Neuronal stem cell (in vitro differentiated cells): ENCODE data around the gene ZNF780A.

Experiments
- DNase-seq: peaks from one replicate; pipeline ENCODE4 v3.0.0-alpha.2; 2013; ENCODE audit warnings: low spot score
- H2AFZ ChIP-seq: one replicate; pipeline ENCODE4 v1.6.1; 2013; ENCODE audit warnings: mild to moderate bottlenecking, low read length, inconsistent platforms
- H2AK5ac ChIP-seq: 2 replicates; pipeline ENCODE4 v1.6.1; 2013; ENCODE audit warnings: low read depth, mild to moderate bottlenecking, inconsistent platforms, low read length, moderate library complexity, mixed read lengths
- H2BK120ac ChIP-seq: 2 replicates; pipeline ENCODE4 v1.6.1; 2013; ENCODE audit warnings: low read depth, mild to moderate bottlenecking, inconsistent platforms, low read length, moderate library complexity, mixed read lengths
- H2BK12ac ChIP-seq: one replicate; pipeline ENCODE4 v1.6.1; 2013; ENCODE audit warnings: low read length, inconsistent platforms
- H2BK15ac ChIP-seq: 2 replicates; pipeline ENCODE4 v1.6.1; 2013; ENCODE audit warnings: mild to moderate bottlenecking, low read length, inconsistent platforms, mixed read lengths
- H2BK5ac ChIP-seq: one replicate; pipeline ENCODE4 v1.6.1; 2013; ENCODE audit warnings: inconsistent platforms, mild to moderate bottlenecking, low read length, moderate library complexity
- H3K14ac ChIP-seq: one replicate; pipeline ENCODE4 v1.6.1; 2013; ENCODE audit warnings: low read length, inconsistent platforms
- H3K18ac ChIP-seq: 2 replicates; pipeline ENCODE4 v1.6.1; 2013; ENCODE audit warnings: low read length, inconsistent platforms
- H3K23ac ChIP-seq: 2 replicates; pipeline ENCODE4 v1.6.1; 2013; ENCODE audit warnings: low read depth, mild to moderate bottlenecking, mixed read lengths, low read length, inconsistent platforms; ENCODE audit not compliant: poor library complexity
- H3K27ac ChIP-seq: replicated peaks from 3 replicates; pipeline ENCODE4 v1.5.1; 2013; ENCODE audit warnings: low read length, inconsistent platforms
- H3K27me3 ChIP-seq, 3 experiments: 2 replicates each; pipeline ENCODE4 v1.6.1; 2013; ENCODE audit warnings: low read length in 3 of 3, mild to moderate bottlenecking in 2 of 3, inconsistent platforms in 1 of 3, low read depth in 1 of 3, mixed read lengths in 1 of 3, moderate library complexity in 1 of 3; ENCODE audit not compliant: control insufficient read depth in 3 of 3, insufficient read depth in 3 of 3
- H3K36me3 ChIP-seq, 2 donors: replicated peaks in 1 of 2; 2 replicates each; pipeline ENCODE4 v1.6.1; 2013; ENCODE audit warnings: low read length in 2 of 2; ENCODE audit not compliant: control insufficient read depth in 2 of 2, insufficient read depth in 2 of 2
- H3K4ac ChIP-seq: 2 replicates; pipeline ENCODE4 v1.6.1; 2013; ENCODE audit warnings: inconsistent platforms, mild to moderate bottlenecking, low read length, moderate library complexity
- H3K4me1 ChIP-seq, 2 donors: 1 replicate in 1 of 2; 2 replicates in 1 of 2; pipeline ENCODE4 v1.6.1; 2013; ENCODE audit warnings: low read length in 2 of 2, low read depth in 1 of 2; ENCODE audit not compliant: control insufficient read depth in 2 of 2, insufficient read depth in 1 of 2
- H3K4me2 ChIP-seq: one replicate; pipeline ENCODE4 v1.6.1; 2013; ENCODE audit warnings: mild to moderate bottlenecking, low read length, inconsistent platforms; ENCODE audit not compliant: insufficient read depth, poor library complexity, severe bottlenecking
- H3K4me3 ChIP-seq, 2 donors: 2 replicates each; pipeline ENCODE4 v1.5.1; 2013; ENCODE audit warnings: low read length in 2 of 2, mild to moderate bottlenecking in 2 of 2, inconsistent platforms in 1 of 2, moderate library complexity in 1 of 2
- H3K79me1 ChIP-seq: one replicate; pipeline ENCODE4 v1.6.1; 2013; ENCODE audit warnings: low read depth, mild to moderate bottlenecking, inconsistent platforms, low read length, moderate library complexity
- H3K9ac ChIP-seq: one replicate; pipeline ENCODE4 v1.6.1; 2013; ENCODE audit warnings: mild to moderate bottlenecking, low read depth, low read length, inconsistent platforms; ENCODE audit not compliant: poor library complexity
- H3K9me3 ChIP-seq, 2 donors: replicated peaks in 1 of 2; 2 replicates each; pipeline versions ENCODE3 to v1.6.1; 2013; ENCODE audit warnings: low read length in 2 of 2, mild to moderate bottlenecking in 2 of 2, inconsistent platforms in 1 of 2, low read depth in 1 of 2, mixed read lengths in 1 of 2, moderate library complexity in 1 of 2; ENCODE audit not compliant: control insufficient read depth in 2 of 2, insufficient read depth in 1 of 2
- H4K8ac ChIP-seq: one replicate; pipeline ENCODE4 v1.6.1; 2013; ENCODE audit warnings: low read depth, mild to moderate bottlenecking, inconsistent platforms, low read length, moderate library complexity
- H4K91ac ChIP-seq: one replicate; pipeline ENCODE4 v1.6.1; 2013; ENCODE audit warnings: low read length, low read depth, mild to moderate bottlenecking, inconsistent platforms; ENCODE audit not compliant: poor library complexity
- WGBS, 2 donors: extraction: QIAGEN DNeasy Blood & Tissue Kit; methylation state at CpG; one replicate each; pipeline ENCODE4 v1.1.7; 2013; ENCODE audit warnings: missing lambda C conversion rate in 2 of 2, mixed read lengths in 1 of 2; ENCODE audit not compliant: insufficient read length in 2 of 2, insufficient replicate concordance in 1 of 2; ENCODE audit errors: extremely low coverage in 2 of 2; 5-methylcytosine and 5-hydroxymethylcytosine counted together

ZNF780A gene

DNA sequence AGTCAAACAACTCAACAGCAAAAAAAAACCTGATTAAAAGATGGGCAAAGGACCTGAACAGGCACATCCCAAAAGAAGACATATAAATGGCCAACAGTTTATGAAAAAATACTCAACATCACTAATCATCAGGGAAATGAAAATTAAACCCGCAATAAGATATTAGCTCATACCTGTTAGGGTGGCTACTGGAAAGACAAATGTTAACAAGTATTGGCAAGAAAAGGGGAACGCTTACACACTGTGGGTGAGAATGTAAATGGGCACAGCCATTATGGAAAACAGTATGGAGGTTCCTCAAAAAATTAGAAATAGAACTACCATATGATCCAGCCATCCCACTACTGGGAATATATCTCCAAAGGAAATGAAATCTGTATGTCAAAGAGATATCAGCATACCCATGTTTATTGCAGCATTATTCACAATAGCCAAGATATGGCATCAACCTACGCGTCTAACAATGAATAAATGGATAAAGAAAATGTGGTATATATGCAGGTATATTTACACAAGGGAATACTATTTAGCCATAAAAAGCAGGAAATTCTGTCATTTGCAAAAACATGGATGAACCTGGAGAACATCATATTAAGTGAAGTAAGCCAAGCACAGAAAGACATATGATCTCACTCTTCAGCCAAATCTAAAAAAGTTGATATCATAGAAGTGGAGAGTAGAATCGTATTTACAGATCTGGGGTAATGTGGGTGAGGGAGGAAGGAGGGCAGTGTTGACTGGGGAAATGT is 2.3 kb downstream of the ZNF780A start:
- H2BK120ac ChIP-seq = no peak overlapping the region
- DNase-seq = no peak
- peaks cover 0 to 8% of the 10 kb centered on the region in 2 donors for H3K9me3 ChIP-seq
- no peak overlapping the region for H2BK15ac ChIP-seq
- H4K91ac ChIP-seq = no peak overlapping the region
- H2BK12ac ChIP-seq = no peak overlapping the region
- no peak overlapping the region for H2AFZ ChIP-seq
- no peak overlapping the region for H3K4ac ChIP-seq
- H3K18ac ChIP-seq = no peak overlapping the region
- no peak overlapping the region for H2AK5ac ChIP-seq
- peaks cover 3 to 4% of the 10 kb centered on the region in 2 donors for H3K4me1 ChIP-seq
- H3K36me3 ChIP-seq = peaks cover 2 to 14% of the 10 kb centered on the region in 2 donors
- no peak overlapping the region for H3K9ac ChIP-seq
- H3K27ac ChIP-seq = no peak overlapping the region
- no peak overlapping the region for H3K14ac ChIP-seq
- no peaks in the 10 kb centered on the region for H3K27me3 ChIP-seq
- no peaks in the 10 kb centered on the region for H3K79me1 ChIP-seq
- no peak overlapping the region for H4K8ac ChIP-seq
- H3K4me3 ChIP-seq = no peak overlapping the region
- no peak overlapping the region for H3K23ac ChIP-seq
- WGBS, 2 donors = no CpG with 5 or more reads among the region's 5 CpGs
- H3K4me2 ChIP-seq = no peak overlapping the region
- no peak overlapping the region for H2BK5ac ChIP-seq

DNA sequence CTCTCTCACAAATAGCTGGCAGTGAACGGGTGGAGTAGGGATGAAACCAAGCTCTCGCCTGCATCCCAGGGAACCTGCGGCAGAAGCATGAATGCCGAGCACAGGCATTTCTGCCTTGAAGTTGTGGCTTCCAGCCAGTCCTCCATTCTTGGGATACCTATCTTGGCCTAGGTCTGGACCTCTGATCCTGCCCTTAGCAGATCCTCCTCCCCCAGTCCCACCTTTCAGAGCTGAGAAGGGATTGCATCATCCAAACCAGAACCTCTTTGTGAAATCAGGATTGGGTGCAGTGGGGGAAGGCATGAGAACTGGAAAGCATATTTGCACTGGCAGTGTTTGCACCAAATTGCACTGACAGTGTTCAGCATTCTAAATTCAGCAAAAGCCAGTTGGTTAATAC is 5.8 kb downstream of the ZNF780A start:
- H2BK12ac ChIP-seq = no peak overlapping the region
- DNase-seq = no peak
- H3K4me2 ChIP-seq = no peak overlapping the region
- H4K8ac ChIP-seq = no peak overlapping the region
- H2AK5ac ChIP-seq = no peak overlapping the region
- H2BK5ac ChIP-seq = no peak overlapping the region
- no peaks in the 10 kb centered on the region for H3K27me3 ChIP-seq
- H2BK120ac ChIP-seq = no peak overlapping the region
- H2AFZ ChIP-seq = no peak overlapping the region
- no peak overlapping the region for H3K4me3 ChIP-seq
- peaks cover 1 to 20% of the 10 kb centered on the region in 2 donors for H3K9me3 ChIP-seq
- H3K4ac ChIP-seq = no peak overlapping the region
- no peak overlapping the region for H3K27ac ChIP-seq
- peak overlapping the region; percentile 39 for H4K91ac ChIP-seq
- no peak overlapping the region for H3K23ac ChIP-seq
- H3K4me1 ChIP-seq = peaks cover 3 to 4% of the 10 kb centered on the region in 2 donors
- H3K9ac ChIP-seq = no peak overlapping the region
- H3K79me1 ChIP-seq = no peaks in the 10 kb centered on the region
- no peak overlapping the region for H3K14ac ChIP-seq
- H3K36me3 ChIP-seq = peaks cover 13 to 49% of the 10 kb centered on the region in 2 donors
- WGBS, 2 donors = no CpG with 5 or more reads among the region's 4 CpGs
- no peak overlapping the region for H3K18ac ChIP-seq
- no peak overlapping the region for H2BK15ac ChIP-seq

DNA sequence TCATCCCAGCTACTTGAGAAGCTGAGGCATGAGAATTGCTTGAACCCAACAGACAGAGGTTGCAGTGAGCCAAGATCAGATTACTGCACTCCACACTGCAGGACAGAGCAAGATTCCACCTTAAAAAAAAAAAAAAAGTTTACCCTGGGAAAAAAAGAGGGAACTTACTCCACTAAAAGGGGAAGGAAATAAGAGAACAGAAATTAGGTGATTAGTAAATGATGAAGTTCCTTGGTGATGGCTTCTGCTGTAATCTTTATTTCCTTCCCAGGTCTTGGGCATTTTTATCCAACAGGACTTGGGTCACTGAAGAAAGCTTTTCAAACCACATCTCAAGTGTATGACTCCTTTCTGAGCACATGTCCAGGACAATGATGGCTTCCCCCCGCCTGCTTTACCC is 9.3 kb downstream of the ZNF780A start:
- no peaks in the 10 kb centered on the region for H3K27me3 ChIP-seq

DNA sequence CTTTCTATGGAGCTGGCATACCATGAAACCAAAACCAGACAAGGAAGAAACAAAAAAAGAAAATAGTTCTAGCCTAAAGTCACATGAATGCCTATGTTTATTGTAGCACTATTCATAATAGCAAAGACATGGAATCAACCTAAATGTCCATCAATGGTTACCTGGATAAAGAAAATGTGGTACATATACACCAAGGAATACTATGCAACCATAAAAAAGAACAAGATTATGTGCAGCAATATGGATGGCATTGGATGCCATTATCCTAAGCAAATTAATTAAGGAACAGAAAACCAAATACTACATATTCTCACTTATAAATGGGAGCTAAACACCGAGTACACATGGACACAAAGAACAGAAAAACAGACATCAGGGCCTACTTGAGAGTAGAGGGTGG is 10.5 kb downstream of the ZNF780A start:
- no CpG with 5 or more reads among the region's 1 CpG for WGBS, 2 donors
- H2AFZ ChIP-seq = no peak overlapping the region
- peaks cover 24 to 95% of the 10 kb centered on the region in 2 donors for H3K36me3 ChIP-seq
- no peak overlapping the region for H2BK120ac ChIP-seq
- H3K9me3 ChIP-seq = peaks cover 9 to 49% of the 10 kb centered on the region in 2 donors
- H3K4ac ChIP-seq = no peak overlapping the region
- H3K4me1 ChIP-seq = no peaks in the 10 kb centered on the region
- DNase-seq = no peak
- H3K4me2 ChIP-seq = no peak overlapping the region
- no peak overlapping the region for H3K23ac ChIP-seq
- H3K4me3 ChIP-seq = no peak overlapping the region
- no peak overlapping the region for H4K8ac ChIP-seq
- H2BK5ac ChIP-seq = no peak overlapping the region
- H3K14ac ChIP-seq = no peak overlapping the region
- H3K27me3 ChIP-seq = no peaks in the 10 kb centered on the region
- H3K18ac ChIP-seq = no peak overlapping the region
- H3K9ac ChIP-seq = no peak overlapping the region
- H2BK12ac ChIP-seq = no peak overlapping the region
- H2BK15ac ChIP-seq = no peak overlapping the region
- H3K27ac ChIP-seq = no peak overlapping the region
- H4K91ac ChIP-seq = no peak overlapping the region
- no peaks in the 10 kb centered on the region for H3K79me1 ChIP-seq
- no peak overlapping the region for H2AK5ac ChIP-seq

More for the DNA sequence above, 9.3 kb downstream of the ZNF780A start:
- Histone ChIP-seq H3K4ac (no peak overlapping the region), H2BK15ac (no peak overlapping the region), H3K79me1 (no peaks in the 10 kb centered on the region), H3K4me3 (no peak overlapping the region), H3K36me3 (peaks cover 20 to 84% of the 10 kb centered on the region in 2 donors), H3K18ac (no peak overlapping the region), H4K91ac (no peak overlapping the region), H3K4me1 (no peaks in the 10 kb centered on the region), H2BK12ac (no peak overlapping the region), H3K27ac (no peak overlapping the region), H2AFZ (no peak overlapping the region), H2BK120ac (no peak overlapping the region), H3K14ac (no peak overlapping the region), H2BK5ac (no peak overlapping the region), H4K8ac (no peak overlapping the region), H3K9me3 (peaks cover 9 to 42% of the 10 kb centered on the region in 2 donors), H2AK5ac (no peak overlapping the region), H3K4me2 (no peak overlapping the region), H3K9ac (no peak overlapping the region), H3K23ac (no peak overlapping the region)
- no CpG with 5 or more reads among the region's 1 CpG for WGBS, 2 donors
- no peak for DNase-seq
